Left ventricle myocardium inferior (tissue), 1 donor: ENCODE data around the gene VTI1A. TPM values are rescaled to one million over a fixed set of nuclear protein-coding genes. Genes with fewer than 3 reads are reported as not detected.

ENCODE experiments used
- DNase-seq: peaks from one replicate; pipeline ENCODE4 v3.0.0-alpha.2; 2020
- H3K27ac ChIP-seq: fragments of 200-600 bp; replicated peaks from 2 replicates; pipeline ENCODE4 v1.8.0; 2021
- H3K27me3 ChIP-seq: fragments of 200-600 bp; 2 replicates; pipeline ENCODE4 v1.8.0; 2021; ENCODE audit warnings: low read depth
- H3K36me3 ChIP-seq: fragments of 200-600 bp; 2 replicates; pipeline ENCODE4 v1.8.0; 2021
- H3K4me1 ChIP-seq: fragments of 200-600 bp; 2 replicates; pipeline ENCODE4 v1.8.0; 2021
- H3K4me3 ChIP-seq: fragments of 200-600 bp; 2 replicates; pipeline ENCODE4 v1.8.0; 2021; ENCODE audit warnings: mild to moderate bottlenecking, moderate library complexity
- H3K9me3 ChIP-seq: fragments of 200-600 bp; replicated peaks from 2 replicates; pipeline ENCODE4 v1.8.0; 2021
- intact Hi-C: fragments of 100-400 bp; cut with micrococcal nuclease; formaldehyde crosslinking; loops from one replicate; pipeline ENCODE4 v1.11.0; 2022
- total RNA-seq: library from RNA; stranded (reverse); fragmentation: NEBNext Ultra II Directional; extraction: Animal tissue kit (Norgen Biotek cat#: 25700); gene quantifications from one replicate; pipeline ENCODE4 v1.2.1, GENCODE V29; 2021
- TF ChIP-seq, protein P1 (sequence below): fragments of 200-600 bp; IDR thresholded peaks from 2 replicates; pipeline ENCODE4 v1.8.0; 2021; ENCODE audit warnings: antibody characterized with exemption, mild to moderate bottlenecking, borderline replicate concordance
- donor health status: DM: no; HTN: yes; CAD: no; lungs with severe emphysema.

Gene VTI1A
- total RNA-seq, 1 donor from 2014 or later = 20.5 TPM

DNA sequence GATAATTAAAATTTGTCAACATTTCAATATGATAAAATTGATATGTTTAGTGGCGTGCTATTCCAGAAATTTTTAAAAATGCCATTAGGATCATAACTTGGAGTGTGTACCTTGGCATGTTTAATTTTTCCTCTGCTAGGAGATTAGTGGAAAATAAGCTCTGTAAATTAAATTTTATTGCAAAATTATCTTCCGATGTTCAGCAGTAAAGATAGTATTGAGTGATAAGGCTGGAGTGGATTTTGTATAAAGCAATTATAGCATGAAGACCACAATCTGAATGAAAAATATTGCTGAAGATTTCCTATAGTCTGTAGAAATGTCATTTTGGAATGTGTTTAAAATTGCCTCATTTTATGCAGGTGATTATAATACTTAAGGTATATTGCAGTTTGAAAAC lies 110.2 kb downstream of the VTI1A start:
- intact Hi-C loops = no loop called here
- Histone ChIP-seq H3K4me3 (no peak overlapping the region), H3K36me3 (no peaks in the 10 kb centered on the region), H3K27me3 (no peaks in the 10 kb centered on the region), H3K9me3 (no peaks in the 10 kb centered on the region), H3K27ac (no peak overlapping the region), H3K4me1 (no peaks in the 10 kb centered on the region)
- TF ChIP-seq, protein P1, sequence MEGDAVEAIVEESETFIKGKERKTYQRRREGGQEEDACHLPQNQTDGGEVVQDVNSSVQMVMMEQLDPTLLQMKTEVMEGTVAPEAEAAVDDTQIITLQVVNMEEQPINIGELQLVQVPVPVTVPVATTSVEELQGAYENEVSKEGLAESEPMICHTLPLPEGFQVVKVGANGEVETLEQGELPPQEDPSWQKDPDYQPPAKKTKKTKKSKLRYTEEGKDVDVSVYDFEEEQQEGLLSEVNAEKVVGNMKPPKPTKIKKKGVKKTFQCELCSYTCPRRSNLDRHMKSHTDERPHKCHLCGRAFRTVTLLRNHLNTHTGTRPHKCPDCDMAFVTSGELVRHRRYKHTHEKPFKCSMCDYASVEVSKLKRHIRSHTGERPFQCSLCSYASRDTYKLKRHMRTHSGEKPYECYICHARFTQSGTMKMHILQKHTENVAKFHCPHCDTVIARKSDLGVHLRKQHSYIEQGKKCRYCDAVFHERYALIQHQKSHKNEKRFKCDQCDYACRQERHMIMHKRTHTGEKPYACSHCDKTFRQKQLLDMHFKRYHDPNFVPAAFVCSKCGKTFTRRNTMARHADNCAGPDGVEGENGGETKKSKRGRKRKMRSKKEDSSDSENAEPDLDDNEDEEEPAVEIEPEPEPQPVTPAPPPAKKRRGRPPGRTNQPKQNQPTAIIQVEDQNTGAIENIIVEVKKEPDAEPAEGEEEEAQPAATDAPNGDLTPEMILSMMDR = no peak
- DNase-seq = no peak

DNA sequence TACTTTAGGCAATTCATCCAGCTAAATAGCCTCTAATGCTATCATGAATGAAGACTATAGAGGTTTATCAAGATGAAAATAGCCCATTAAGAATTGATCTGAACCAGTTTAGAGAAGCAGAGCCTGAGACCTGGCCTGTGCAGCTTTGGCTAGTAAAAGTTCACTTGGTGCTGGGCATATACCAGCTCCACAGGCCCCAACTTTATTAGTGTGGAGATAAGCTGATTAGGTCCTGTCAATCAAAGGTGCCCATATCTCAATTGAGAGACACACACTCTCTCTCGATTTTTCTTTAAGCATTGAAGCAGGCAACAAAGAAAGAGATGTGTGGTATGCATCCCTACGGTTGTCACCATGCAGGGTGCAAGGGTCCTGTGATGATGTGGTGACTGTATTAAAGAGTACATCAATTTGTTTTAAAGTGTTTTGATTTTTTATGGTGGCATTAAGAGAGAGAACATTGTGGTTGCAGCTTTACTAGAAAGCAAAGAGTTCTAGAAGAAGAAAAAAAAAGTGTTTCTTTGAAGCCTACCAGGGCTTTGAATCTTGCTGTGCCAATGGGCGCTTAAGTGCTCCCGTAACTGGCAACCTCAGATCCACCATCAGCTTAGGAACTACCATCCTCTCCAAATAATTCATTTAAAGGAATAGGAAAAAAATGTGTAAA lies 111.6 kb downstream of the VTI1A start:
- H3K4me1 ChIP-seq = no peaks in the 10 kb centered on the region
- no peaks in the 10 kb centered on the region for H3K36me3 ChIP-seq
- no peak for DNase-seq
- no peak overlapping the region for H3K27ac ChIP-seq
- TF ChIP-seq, protein P1 = no peak
- no peaks in the 10 kb centered on the region for H3K27me3 ChIP-seq
- intact Hi-C loops = no loop called here
- H3K4me3 ChIP-seq = no peak overlapping the region
- no peaks in the 10 kb centered on the region for H3K9me3 ChIP-seq

DNA sequence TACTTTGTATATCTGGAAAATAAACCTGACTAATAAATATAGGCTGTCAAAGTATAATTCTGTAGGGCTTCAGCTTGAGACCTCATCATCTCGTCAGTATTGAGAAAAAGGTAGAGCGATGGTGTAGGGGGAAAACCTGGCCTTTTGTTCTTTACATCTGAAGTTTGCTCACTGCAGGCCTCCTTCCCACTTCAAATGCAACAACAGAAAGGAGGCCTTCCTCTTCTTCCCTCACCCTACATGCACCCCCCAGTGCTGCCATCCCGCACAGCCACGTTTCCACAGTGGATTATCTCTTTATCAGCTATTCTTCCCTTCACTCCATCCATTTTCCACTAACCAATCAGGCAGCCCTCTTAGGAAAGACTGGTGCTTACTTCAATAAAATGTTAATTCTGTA lies 112.3 kb downstream of the VTI1A start:
- Histone ChIP-seq H3K4me1 (no peaks in the 10 kb centered on the region), H3K27ac (no peak overlapping the region), H3K27me3 (no peaks in the 10 kb centered on the region), H3K4me3 (no peak overlapping the region), H3K9me3 (no peaks in the 10 kb centered on the region), H3K36me3 (no peaks in the 10 kb centered on the region)
- intact Hi-C loops = no loop called here
- TF ChIP-seq, protein P1 = no peak
- DNase-seq = no peak

DNA sequence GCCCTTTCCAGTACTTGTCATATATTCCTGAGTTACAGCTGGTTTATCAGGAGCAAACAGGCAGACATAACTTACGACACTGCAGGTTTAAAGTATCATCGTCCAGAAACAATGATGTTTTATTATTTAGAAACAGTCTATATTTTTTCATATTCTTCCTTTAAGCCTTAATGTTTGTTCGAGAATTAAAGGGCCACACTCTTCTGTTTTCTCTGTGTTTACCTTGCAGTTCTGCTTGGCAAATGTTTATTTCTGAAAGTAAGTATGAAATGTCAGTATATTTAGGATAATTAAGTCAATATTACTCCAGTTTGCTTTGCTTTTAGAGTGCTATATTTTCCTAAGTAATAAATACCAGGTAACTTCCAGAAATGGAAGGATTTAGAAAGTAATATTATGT lies 115.1 kb downstream of the VTI1A start:
- Histone ChIP-seq H3K4me1 (no peaks in the 10 kb centered on the region), H3K27me3 (no peaks in the 10 kb centered on the region), H3K9me3 (no peaks in the 10 kb centered on the region), H3K36me3 (no peaks in the 10 kb centered on the region), H3K4me3 (no peak overlapping the region), H3K27ac (no peak overlapping the region)
- TF ChIP-seq, protein P1 = no peak
- intact Hi-C loops = loop anchor here (10.0 kb wide), 1 partner anchor 823 kb away; no protein-coding TSS in a partner anchor
- no peak for DNase-seq

- intact Hi-C loops = loop anchor here (10.0 kb wide), 1 partner anchor 822 kb away; no protein-coding TSS in a partner anchor
- Histone ChIP-seq H3K27me3 (no peaks in the 10 kb centered on the region), H3K4me1 (no peaks in the 10 kb centered on the region), H3K9me3 (no peaks in the 10 kb centered on the region), H3K4me3 (no peak overlapping the region), H3K27ac (no peak overlapping the region), H3K36me3 (no peaks in the 10 kb centered on the region)
- DNase-seq = no peak
- TF ChIP-seq, protein P1 = no peak
Measured at GRCh38 chr10:112562809-112563663, 116.0 kb downstream of the VTI1A start.
